WTC11 (cell line): ENCODE results near the gene GARS1. TPM values are rescaled to one million over a fixed set of nuclear protein-coding genes. Genes with fewer than 3 reads are reported as not detected.

Source experiments
- ATAC-seq: fragments of 200-7000 bp; cut with Tn5 transposase; 2 replicates; pipeline ENCODE4 v1.10.0; 2021; ENCODE audit warnings: mild to moderate bottlenecking, moderate library complexity
- CTCF ChIA-PET: fragments of 300-600 bp; sonication (Branson Sonifier 250); formaldehyde crosslinking; loops from one replicate; lab custom pipeline; 2021; ENCODE audit warnings: antibody characterized with exemption; lab: Charles Lee
- POLR2A ChIA-PET: fragments of 350-600 bp; sonication (Branson Sonifier 250); formaldehyde crosslinking; loops from one replicate; lab custom pipeline; 2021; ENCODE audit warnings: antibody characterized with exemption; lab: Charles Lee
- DNase-seq: peaks from one replicate; pipeline ENCODE4 v3.0.0; 2021; ENCODE audit warnings: low spot score
- H3K27ac Mint-ChIP-seq: 2 replicates; pipeline ENCODE4 v1.8.0; 2021; ENCODE audit warnings: mixed read lengths
- H3K27me3 Mint-ChIP-seq: 2 replicates; pipeline ENCODE4 v1.8.0; 2021; ENCODE audit warnings: low read depth, mild to moderate bottlenecking, moderate library complexity, mixed read lengths
- H3K36me3 Mint-ChIP-seq: 2 replicates; pipeline ENCODE4 v1.8.0; 2021; ENCODE audit warnings: mixed read lengths
- H3K4me1 Mint-ChIP-seq: 2 replicates; pipeline ENCODE4 v1.8.0; 2022; ENCODE audit warnings: mixed read lengths
- H3K4me3 Mint-ChIP-seq: 2 replicates; pipeline ENCODE4 v1.8.0; 2021; ENCODE audit warnings: mild to moderate bottlenecking, moderate library complexity, mixed read lengths
- H3K9me3 Mint-ChIP-seq: 2 replicates; pipeline ENCODE4 v1.8.0; 2021; ENCODE audit warnings: mixed read lengths
- FOXJ3 ChIP-seq: sonication (generic); formaldehyde crosslinking; IDR thresholded peaks from 2 replicates; pipeline ENCODE4 v1.9.0; 2021; ENCODE audit warnings: missing genetic modification reagents, mild to moderate bottlenecking, borderline replicate concordance
- GABPB1 ChIP-seq: sonication (generic); formaldehyde crosslinking; IDR thresholded peaks from 2 replicates; pipeline ENCODE4 v1.8.1; 2023; ENCODE audit warnings: mild to moderate bottlenecking, missing genetic modification reagents
- MXD4 ChIP-seq: fragments of 250-450 bp; sonication (Bioruptor Pico); IDR thresholded peaks from 2 replicates; pipeline ENCODE4 v1.8.0; 2021; ENCODE audit warnings: mild to moderate bottlenecking, moderate library complexity, borderline replicate concordance
- MYBL2 ChIP-seq: sonication (generic); formaldehyde crosslinking; IDR thresholded peaks from 2 replicates; pipeline ENCODE4 v1.8.1; 2023; ENCODE audit warnings: mild to moderate bottlenecking, moderate library complexity, missing genetic modification reagents
- NFE2L1 ChIP-seq: sonication (generic); formaldehyde crosslinking; IDR thresholded peaks from 2 replicates; pipeline ENCODE4 v1.8.1; 2023; ENCODE audit warnings: missing genetic modification reagents
- NFYB ChIP-seq: sonication (generic); formaldehyde crosslinking; conservative IDR thresholded peaks from 2 replicates; pipeline ENCODE4 v1.8.0; 2022; ENCODE audit warnings: low read depth, missing genetic modification reagents
- NR2C2 ChIP-seq: sonication (generic); formaldehyde crosslinking; IDR thresholded peaks from 2 replicates; pipeline ENCODE4 v1.8.0; 2022; ENCODE audit warnings: mild to moderate bottlenecking, missing genetic modification reagents
- PRRX2 ChIP-seq: fragments of 250-450 bp; sonication (Bioruptor Pico); IDR thresholded peaks from 2 replicates; pipeline ENCODE4 v1.8.0; 2021; ENCODE audit warnings: mild to moderate bottlenecking
- RELA ChIP-seq: sonication (generic); formaldehyde crosslinking; IDR thresholded peaks from 2 replicates; pipeline ENCODE4 v1.8.1; 2022; ENCODE audit warnings: missing genetic modification reagents, mild to moderate bottlenecking, borderline replicate concordance
- RORB ChIP-seq: fragments of 250-450 bp; sonication (Bioruptor Pico); IDR thresholded peaks from 2 replicates; pipeline ENCODE4 v1.9.0; 2021; ENCODE audit warnings: mild to moderate bottlenecking
- SMAD3 ChIP-seq: sonication (generic); formaldehyde crosslinking; IDR thresholded peaks from 2 replicates; pipeline ENCODE4 v1.8.0; 2022; ENCODE audit warnings: missing genetic modification reagents, mild to moderate bottlenecking, borderline replicate concordance
- total RNA-seq: library from RNA; stranded (reverse); gene quantifications from 3 replicates; pipeline ENCODE4 v1.2.3, GENCODE V29; 2021
- TF ChIP-seq, protein P1 (sequence below): fragments of 250-450 bp; sonication (Bioruptor Pico); IDR thresholded peaks from 2 replicates; pipeline ENCODE4 v1.9.0; 2021; ENCODE audit warnings: mild to moderate bottlenecking, borderline replicate concordance
- TF ChIP-seq, protein P2 (sequence below): sonication (generic); formaldehyde crosslinking; IDR thresholded peaks from 2 replicates; pipeline ENCODE4 v1.8.1; 2022; ENCODE audit warnings: missing genetic modification reagents, borderline replicate concordance
- TF ChIP-seq, protein P3 (sequence below): fragments of 200-600 bp; IDR thresholded peaks from 2 replicates; pipeline ENCODE4 v1.8.0; 2022; ENCODE audit warnings: antibody characterized with exemption
- TF ChIP-seq, protein P4 (sequence below): fragments of 250-450 bp; sonication (Bioruptor Pico); IDR thresholded peaks from 2 replicates; pipeline ENCODE4 v1.8.0; 2021; ENCODE audit warnings: mild to moderate bottlenecking
- TF ChIP-seq, protein P5 (sequence below): sonication (generic); formaldehyde crosslinking; IDR thresholded peaks from 2 replicates; pipeline ENCODE4 v1.8.0; 2022; ENCODE audit warnings: missing genetic modification reagents
- TF ChIP-seq, protein P6 (sequence below): sonication (generic); formaldehyde crosslinking; conservative IDR thresholded peaks from 2 replicates; pipeline ENCODE4 v1.8.1; 2023; ENCODE audit warnings: mild to moderate bottlenecking, low read depth, missing genetic modification reagents, moderate library complexity

Gene GARS1
- total RNA-seq, 1 experiment from 2014 or later, result 236 TPM

DNA sequence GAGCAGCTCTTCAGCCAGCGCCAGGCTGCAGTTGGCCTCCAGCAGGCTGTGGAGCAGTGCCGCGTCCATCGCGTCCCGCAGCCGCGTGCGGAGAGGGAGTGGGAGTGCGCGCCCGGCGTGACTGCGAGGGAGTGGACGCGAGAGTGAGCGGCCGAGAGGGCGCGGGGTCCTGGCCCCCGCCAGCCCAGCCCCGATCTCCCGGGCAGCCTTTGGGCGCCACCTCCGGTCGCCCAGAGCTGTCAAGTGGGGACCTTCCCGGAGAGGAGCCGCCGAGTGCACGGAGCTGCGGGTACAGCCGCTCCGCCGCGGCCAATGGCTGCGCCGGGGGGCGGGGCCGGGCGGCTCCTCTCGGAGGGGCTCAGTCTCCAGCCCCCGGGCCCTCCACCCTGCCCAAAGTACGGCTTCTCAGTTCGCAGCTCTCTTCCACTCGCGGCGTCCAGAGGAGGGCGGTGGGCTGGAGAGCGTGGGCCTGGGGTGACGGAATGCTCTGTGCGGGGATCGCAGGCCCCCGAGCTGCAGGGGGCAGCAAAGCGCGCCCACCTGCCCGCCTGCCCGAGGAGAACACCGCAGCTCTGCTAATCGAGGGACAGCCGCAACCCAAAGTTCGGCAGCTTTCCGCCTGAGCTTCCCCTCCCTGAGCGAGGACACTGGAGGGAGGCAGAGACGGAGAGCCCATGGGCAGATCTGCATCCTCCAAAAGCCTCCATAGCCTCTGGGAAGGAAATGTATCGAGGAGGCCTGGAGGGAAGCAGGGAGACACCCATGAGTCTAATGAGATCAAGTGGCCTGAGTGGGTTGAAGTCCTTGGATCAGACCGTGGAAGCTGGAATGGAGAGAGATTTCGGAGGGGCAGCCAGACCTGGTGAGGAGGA, 87.8 kb downstream of the GARS1 start, which contains the start of gene CRHR2 (continued):
- TF ChIP-seq, protein P1, sequence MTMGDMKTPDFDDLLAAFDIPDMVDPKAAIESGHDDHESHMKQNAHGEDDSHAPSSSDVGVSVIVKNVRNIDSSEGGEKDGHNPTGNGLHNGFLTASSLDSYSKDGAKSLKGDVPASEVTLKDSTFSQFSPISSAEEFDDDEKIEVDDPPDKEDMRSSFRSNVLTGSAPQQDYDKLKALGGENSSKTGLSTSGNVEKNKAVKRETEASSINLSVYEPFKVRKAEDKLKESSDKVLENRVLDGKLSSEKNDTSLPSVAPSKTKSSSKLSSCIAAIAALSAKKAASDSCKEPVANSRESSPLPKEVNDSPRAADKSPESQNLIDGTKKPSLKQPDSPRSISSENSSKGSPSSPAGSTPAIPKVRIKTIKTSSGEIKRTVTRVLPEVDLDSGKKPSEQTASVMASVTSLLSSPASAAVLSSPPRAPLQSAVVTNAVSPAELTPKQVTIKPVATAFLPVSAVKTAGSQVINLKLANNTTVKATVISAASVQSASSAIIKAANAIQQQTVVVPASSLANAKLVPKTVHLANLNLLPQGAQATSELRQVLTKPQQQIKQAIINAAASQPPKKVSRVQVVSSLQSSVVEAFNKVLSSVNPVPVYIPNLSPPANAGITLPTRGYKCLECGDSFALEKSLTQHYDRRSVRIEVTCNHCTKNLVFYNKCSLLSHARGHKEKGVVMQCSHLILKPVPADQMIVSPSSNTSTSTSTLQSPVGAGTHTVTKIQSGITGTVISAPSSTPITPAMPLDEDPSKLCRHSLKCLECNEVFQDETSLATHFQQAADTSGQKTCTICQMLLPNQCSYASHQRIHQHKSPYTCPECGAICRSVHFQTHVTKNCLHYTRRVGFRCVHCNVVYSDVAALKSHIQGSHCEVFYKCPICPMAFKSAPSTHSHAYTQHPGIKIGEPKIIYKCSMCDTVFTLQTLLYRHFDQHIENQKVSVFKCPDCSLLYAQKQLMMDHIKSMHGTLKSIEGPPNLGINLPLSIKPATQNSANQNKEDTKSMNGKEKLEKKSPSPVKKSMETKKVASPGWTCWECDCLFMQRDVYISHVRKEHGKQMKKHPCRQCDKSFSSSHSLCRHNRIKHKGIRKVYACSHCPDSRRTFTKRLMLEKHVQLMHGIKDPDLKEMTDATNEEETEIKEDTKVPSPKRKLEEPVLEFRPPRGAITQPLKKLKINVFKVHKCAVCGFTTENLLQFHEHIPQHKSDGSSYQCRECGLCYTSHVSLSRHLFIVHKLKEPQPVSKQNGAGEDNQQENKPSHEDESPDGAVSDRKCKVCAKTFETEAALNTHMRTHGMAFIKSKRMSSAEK (CRISPR knock-in tag), result no peak
- TF ChIP-seq MXD4 (CRISPR knock-in tag) (no peak), NR2C2 (CRISPR knock-in tag) (no peak), FOXJ3 (no peak), NFE2L1 (CRISPR knock-in tag) (no peak), RELA (CRISPR knock-in tag) (0 out of 2 replicates have a peak, but pooled peaks have one; percentile 12), RORB (CRISPR knock-in tag) (no peak), GABPB1 (no peak), MYBL2 (no peak)
- TF ChIP-seq, protein P2, sequence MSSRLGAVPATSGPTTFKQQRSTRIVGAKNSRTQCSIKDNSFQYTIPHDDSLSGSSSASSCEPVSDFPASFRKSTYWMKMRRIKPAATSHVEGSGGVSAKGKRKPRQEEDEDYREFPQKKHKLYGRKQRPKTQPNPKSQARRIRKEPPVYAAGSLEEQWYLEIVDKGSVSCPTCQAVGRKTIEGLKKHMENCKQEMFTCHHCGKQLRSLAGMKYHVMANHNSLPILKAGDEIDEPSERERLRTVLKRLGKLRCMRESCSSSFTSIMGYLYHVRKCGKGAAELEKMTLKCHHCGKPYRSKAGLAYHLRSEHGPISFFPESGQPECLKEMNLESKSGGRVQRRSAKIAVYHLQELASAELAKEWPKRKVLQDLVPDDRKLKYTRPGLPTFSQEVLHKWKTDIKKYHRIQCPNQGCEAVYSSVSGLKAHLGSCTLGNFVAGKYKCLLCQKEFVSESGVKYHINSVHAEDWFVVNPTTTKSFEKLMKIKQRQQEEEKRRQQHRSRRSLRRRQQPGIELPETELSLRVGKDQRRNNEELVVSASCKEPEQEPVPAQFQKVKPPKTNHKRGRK, result no peak
- TF ChIP-seq, protein P3, sequence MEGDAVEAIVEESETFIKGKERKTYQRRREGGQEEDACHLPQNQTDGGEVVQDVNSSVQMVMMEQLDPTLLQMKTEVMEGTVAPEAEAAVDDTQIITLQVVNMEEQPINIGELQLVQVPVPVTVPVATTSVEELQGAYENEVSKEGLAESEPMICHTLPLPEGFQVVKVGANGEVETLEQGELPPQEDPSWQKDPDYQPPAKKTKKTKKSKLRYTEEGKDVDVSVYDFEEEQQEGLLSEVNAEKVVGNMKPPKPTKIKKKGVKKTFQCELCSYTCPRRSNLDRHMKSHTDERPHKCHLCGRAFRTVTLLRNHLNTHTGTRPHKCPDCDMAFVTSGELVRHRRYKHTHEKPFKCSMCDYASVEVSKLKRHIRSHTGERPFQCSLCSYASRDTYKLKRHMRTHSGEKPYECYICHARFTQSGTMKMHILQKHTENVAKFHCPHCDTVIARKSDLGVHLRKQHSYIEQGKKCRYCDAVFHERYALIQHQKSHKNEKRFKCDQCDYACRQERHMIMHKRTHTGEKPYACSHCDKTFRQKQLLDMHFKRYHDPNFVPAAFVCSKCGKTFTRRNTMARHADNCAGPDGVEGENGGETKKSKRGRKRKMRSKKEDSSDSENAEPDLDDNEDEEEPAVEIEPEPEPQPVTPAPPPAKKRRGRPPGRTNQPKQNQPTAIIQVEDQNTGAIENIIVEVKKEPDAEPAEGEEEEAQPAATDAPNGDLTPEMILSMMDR, result no peak
- TF ChIP-seq, all 79 proteins: peak for 6

DNA sequence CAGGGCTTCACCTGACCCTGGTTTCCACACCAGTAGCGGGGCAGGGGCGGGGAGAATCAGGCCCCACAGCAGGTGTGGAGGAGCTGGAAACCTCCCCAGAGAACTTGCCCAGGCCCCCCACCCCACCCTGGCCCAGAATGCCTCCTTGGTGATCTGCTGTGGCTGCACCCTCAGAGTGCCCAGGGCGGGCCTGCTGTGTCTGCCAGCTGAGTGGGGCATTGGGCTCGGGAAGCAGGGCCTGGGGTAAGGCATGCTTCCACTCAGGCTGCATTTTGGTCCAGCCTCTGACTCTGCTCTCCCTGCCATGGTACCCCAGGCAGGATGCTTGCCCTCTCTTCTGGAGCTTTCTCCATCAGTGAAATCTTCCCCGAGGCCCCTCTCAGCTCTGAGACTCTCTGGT, 88.6 kb downstream of the GARS1 start:
- H3K27me3 Mint-ChIP-seq, result peaks cover 69% of the 10 kb centered on the region
- ChIA-PET CTCF (interaction anchor here (1.0 to 4.2 kb wide), 15 partner anchors 10 to 255 kb away, joined by 3 to 57 read pairs (median 6); no protein-coding TSS in a partner anchor), POLR2A (interaction anchor here (1.4 kb wide), 1 partner anchor 11 kb away, joined by 5 read pairs; no protein-coding TSS in a partner anchor)
- H3K4me3 Mint-ChIP-seq, result peak overlapping the region; percentile 37; the same call in 1 of the 2 replicates
- H3K9me3 Mint-ChIP-seq, result no peaks in the 10 kb centered on the region
- H3K27ac Mint-ChIP-seq, result no peak overlapping the region
- ATAC-seq (no peak), DNase-seq (no peak)
- H3K4me1 Mint-ChIP-seq, result peaks cover 46% of the 10 kb centered on the region
- no peaks in the 10 kb centered on the region for H3K36me3 Mint-ChIP-seq
- TF ChIP-seq, protein P4, sequence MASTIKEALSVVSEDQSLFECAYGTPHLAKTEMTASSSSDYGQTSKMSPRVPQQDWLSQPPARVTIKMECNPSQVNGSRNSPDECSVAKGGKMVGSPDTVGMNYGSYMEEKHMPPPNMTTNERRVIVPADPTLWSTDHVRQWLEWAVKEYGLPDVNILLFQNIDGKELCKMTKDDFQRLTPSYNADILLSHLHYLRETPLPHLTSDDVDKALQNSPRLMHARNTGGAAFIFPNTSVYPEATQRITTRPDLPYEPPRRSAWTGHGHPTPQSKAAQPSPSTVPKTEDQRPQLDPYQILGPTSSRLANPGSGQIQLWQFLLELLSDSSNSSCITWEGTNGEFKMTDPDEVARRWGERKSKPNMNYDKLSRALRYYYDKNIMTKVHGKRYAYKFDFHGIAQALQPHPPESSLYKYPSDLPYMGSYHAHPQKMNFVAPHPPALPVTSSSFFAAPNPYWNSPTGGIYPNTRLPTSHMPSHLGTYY, result no peak
- TF ChIP-seq, protein P5, sequence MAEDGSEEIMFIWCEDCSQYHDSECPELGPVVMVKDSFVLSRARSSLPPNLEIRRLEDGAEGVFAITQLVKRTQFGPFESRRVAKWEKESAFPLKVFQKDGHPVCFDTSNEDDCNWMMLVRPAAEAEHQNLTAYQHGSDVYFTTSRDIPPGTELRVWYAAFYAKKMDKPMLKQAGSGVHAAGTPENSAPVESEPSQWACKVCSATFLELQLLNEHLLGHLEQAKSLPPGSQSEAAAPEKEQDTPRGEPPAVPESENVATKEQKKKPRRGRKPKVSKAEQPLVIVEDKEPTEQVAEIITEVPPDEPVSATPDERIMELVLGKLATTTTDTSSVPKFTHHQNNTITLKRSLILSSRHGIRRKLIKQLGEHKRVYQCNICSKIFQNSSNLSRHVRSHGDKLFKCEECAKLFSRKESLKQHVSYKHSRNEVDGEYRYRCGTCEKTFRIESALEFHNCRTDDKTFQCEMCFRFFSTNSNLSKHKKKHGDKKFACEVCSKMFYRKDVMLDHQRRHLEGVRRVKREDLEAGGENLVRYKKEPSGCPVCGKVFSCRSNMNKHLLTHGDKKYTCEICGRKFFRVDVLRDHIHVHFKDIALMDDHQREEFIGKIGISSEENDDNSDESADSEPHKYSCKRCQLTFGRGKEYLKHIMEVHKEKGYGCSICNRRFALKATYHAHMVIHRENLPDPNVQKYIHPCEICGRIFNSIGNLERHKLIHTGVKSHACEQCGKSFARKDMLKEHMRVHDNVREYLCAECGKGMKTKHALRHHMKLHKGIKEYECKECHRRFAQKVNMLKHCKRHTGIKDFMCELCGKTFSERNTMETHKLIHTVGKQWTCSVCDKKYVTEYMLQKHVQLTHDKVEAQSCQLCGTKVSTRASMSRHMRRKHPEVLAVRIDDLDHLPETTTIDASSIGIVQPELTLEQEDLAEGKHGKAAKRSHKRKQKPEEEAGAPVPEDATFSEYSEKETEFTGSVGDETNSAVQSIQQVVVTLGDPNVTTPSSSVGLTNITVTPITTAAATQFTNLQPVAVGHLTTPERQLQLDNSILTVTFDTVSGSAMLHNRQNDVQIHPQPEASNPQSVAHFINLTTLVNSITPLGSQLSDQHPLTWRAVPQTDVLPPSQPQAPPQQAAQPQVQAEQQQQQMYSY (CRISPR knock-in tag), result no peak
- TF ChIP-seq, protein P2, result no peak
- TF ChIP-seq, protein P6, sequence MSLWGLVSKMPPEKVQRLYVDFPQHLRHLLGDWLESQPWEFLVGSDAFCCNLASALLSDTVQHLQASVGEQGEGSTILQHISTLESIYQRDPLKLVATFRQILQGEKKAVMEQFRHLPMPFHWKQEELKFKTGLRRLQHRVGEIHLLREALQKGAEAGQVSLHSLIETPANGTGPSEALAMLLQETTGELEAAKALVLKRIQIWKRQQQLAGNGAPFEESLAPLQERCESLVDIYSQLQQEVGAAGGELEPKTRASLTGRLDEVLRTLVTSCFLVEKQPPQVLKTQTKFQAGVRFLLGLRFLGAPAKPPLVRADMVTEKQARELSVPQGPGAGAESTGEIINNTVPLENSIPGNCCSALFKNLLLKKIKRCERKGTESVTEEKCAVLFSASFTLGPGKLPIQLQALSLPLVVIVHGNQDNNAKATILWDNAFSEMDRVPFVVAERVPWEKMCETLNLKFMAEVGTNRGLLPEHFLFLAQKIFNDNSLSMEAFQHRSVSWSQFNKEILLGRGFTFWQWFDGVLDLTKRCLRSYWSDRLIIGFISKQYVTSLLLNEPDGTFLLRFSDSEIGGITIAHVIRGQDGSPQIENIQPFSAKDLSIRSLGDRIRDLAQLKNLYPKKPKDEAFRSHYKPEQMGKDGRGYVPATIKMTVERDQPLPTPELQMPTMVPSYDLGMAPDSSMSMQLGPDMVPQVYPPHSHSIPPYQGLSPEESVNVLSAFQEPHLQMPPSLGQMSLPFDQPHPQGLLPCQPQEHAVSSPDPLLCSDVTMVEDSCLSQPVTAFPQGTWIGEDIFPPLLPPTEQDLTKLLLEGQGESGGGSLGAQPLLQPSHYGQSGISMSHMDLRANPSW (CRISPR knock-in tag), result no peak
- no peak for TF ChIP-seq PRRX2 (CRISPR knock-in tag)
- TF ChIP-seq NFYB (CRISPR knock-in tag), result no peak
- TF ChIP-seq SMAD3 (CRISPR knock-in tag), result no peak
